Mucosa of descending colon (tissue), 3 donors: Measurements from ENCODE around the gene WNK1. TPM values are rescaled to one million over a fixed set of nuclear protein-coding genes. Genes with fewer than 3 reads are reported as not detected.

Experiments used
- ATAC-seq: fragments of 200-7000 bp; cut with Tn5 transposase; one replicate; pipeline ENCODE4 v1.9.1; 2020; ENCODE audit warnings: mild to moderate bottlenecking, moderate library complexity
- DNase-seq, 3 donors: peaks; one replicate each; pipeline ENCODE4 v3.0.0-alpha.2; 2020
- H3K36me3 ChIP-seq: fragments of 200-600 bp; one replicate; pipeline ENCODE4 v1.8.0; 2021; ENCODE audit warnings: low read depth, mild to moderate bottlenecking
- H3K4me1 ChIP-seq: fragments of 200-600 bp; one replicate; pipeline ENCODE4 v1.8.0; 2021; ENCODE audit warnings: low read depth, mild to moderate bottlenecking
- H3K4me3 ChIP-seq: fragments of 200-600 bp; one replicate; pipeline ENCODE4 v1.8.0; 2021; ENCODE audit warnings: mild to moderate bottlenecking
- H3K9me3 ChIP-seq: fragments of 200-600 bp; one replicate; pipeline ENCODE4 v1.8.0; 2021; ENCODE audit warnings: mild to moderate bottlenecking
- CTCF ChIP-seq: fragments of 200-600 bp; IDR thresholded peaks from one replicate; pipeline ENCODE4 v1.8.0; 2022; ENCODE audit warnings: antibody characterized with exemption, mild to moderate bottlenecking
- intact Hi-C, 2 donors: fragments of 100-400 bp; cut with DNase I in 1 of 2; cut with micrococcal nuclease in 1 of 2; formaldehyde crosslinking; loops; one replicate each; pipeline versions ENCODE4 v1.11.0 to v1.11.1; 2022; cut with DNase I, micrococcal nuclease
- total RNA-seq, 3 donors: library from RNA; stranded (reverse); fragmentation: NEBNext Ultra II Directional in 2 of 3; extraction: Animal tissue kit (Norgen Biotek cat#: 25700) in 2 of 3; gene quantifications; one replicate each; pipeline versions ENCODE4 v1.2.1 to v1.2.4, GENCODE V29; 2021 to 2023
- donor health status: DM: no; HTN: no; CAD: no; lungs with moderate emphysema.
- donor health status: DM: no; HTN: no; CAD: no.
- donor health status: DM: no; HTN: yes; CAD: no.

The WNK1 gene
- total RNA-seq, 3 donors from 2014 or later = 84.0 to 155 (median 85.5) TPM

- Histone ChIP-seq H3K9me3 (no peaks in the 10 kb centered on the region), H3K4me1 (peaks cover 18% of the 10 kb centered on the region), H3K36me3 (no peaks in the 10 kb centered on the region), H3K4me3 (no peak overlapping the region)
- no peak for TF ChIP-seq CTCF
- DNase-seq (no peak), ATAC-seq (peak; percentile 23)
- intact Hi-C loops = no loop called here
These were observed 25.2 kb downstream of the WNK1 start for GRCh38 chr12:777550-778047.

- intact Hi-C loops = no loop called here
- Histone ChIP-seq H3K9me3 (no peaks in the 10 kb centered on the region), H3K4me3 (no peak overlapping the region), H3K4me1 (peaks cover 18% of the 10 kb centered on the region), H3K36me3 (no peaks in the 10 kb centered on the region)
- no peak for DNase-seq
- TF ChIP-seq CTCF = no peak
- no peak for ATAC-seq
These were observed 26.2 kb downstream of the WNK1 start for GRCh38 chr12:778615-779014.

DNA sequence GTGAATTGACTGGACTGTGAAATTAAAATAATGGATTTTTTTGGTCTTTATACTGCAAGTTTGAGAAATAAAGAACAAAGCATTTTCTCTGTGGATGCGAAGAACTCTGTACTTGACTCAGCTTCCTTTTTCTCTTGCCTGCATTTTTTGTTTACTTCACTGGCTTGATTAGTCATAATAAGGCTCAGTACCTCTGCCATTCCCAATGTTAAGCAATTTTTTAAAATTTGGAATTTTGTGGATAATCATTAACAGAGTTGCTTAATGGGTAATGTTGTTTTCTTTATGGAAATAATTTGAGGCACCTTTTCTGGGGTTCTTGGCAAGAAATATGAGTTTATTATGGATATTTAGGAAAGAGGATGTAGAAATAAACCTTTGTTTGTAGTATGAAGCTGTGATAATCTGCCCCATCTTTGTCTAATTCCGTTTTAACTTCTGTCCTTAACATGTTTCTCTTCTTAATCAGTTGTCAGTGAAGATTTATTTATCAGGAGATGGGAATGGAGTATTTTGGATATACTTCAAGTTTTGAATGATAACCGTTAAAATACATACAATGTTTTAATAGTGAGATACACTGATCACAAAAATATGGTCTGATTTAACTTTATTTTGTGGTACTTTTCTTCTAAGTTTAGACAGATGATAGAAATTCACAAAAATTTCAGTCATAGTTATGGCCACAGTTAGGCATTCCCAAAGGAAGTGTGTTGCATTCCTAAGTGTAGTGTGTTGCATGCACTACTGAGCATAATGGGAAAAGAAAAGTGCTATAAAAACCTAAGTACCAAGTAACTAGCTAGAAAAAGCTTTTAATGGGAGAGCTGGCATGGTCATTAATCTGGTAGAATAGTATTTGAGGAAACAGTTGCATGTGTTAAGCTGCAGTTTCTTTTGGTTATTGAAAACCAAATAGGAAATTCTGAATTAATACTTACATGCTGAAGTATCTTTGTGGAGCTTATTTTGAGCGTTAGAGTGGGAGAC lies 27.7 kb downstream of the WNK1 start:
- intact Hi-C loops = no loop called here
- ATAC-seq (peak; percentile 34), DNase-seq (no peak)
- Histone ChIP-seq H3K9me3 (no peaks in the 10 kb centered on the region), H3K36me3 (no peaks in the 10 kb centered on the region), H3K4me1 (peaks cover 17% of the 10 kb centered on the region), H3K4me3 (no peak overlapping the region)
- no peak for TF ChIP-seq CTCF

DNA sequence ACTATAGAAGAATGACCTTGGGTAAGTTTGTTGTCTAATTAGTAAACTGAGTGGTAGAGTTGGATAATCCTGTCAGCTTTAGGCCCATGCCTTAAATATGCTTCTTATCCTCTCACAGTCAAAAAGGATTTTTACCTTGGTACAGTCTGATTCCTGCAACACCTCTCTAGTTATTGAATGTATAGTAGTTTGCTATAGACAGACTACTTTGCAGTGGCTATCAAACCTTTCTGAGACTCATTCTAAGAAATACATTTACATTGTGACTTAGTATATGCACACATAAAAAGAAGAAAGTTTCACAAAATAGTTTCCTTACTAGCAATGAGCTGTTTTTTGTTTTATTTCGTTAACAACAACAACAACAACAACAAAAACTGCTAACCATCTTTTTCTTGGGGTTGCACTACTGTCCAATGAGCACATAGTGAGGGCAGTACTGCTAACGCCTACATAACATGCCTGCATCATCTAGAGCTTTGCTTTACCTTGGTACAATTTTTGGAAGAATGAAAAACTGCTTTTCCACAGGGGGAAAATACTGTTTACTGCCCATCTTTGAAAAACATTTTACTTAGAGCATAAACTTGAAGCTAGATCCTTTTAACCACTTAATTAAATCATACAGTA lies 28.5 kb downstream of the WNK1 start:
- no peak overlapping the region for H3K4me3 ChIP-seq
- TF ChIP-seq CTCF = no peak
- no peaks in the 10 kb centered on the region for H3K9me3 ChIP-seq
- intact Hi-C loops = no loop called here
- H3K4me1 ChIP-seq = peaks cover 10% of the 10 kb centered on the region
- H3K36me3 ChIP-seq = no peaks in the 10 kb centered on the region
- ATAC-seq = no peak
- DNase-seq = no peak

DNA sequence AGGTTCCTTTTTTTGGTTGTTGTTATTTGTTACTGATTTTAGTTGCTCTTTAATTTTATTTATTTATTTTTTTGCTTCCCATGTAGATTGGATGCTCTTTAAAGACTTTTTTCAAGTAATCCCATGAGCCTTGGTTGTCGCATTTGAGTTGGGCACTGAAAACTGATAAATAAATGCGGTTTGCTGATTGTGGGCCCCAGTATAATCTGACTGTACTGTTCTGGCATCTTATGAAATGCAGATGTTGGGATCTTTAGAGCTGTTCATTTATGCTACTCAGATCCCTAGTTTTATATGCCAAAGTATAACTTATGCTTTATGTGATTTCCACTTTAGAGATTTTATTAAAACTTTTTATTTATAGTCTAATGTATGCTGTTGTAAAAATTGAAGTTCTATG lies 33.3 kb downstream of the WNK1 start:
- intact Hi-C loops = no loop called here

More for the DNA sequence above, 33.3 kb downstream of the WNK1 start:
- DNase-seq (no peak), ATAC-seq (no peak)
- no peaks in the 10 kb centered on the region for H3K36me3 ChIP-seq
- H3K4me3 ChIP-seq = no peak overlapping the region
- no peaks in the 10 kb centered on the region for H3K9me3 ChIP-seq
- peaks cover 8% of the 10 kb centered on the region for H3K4me1 ChIP-seq
- TF ChIP-seq CTCF = no peak
